OCI-LY1 (cell line): ENCODE data around the gene MDM4.

Source experiments
- H2AFZ ChIP-seq: fragments of 200-600 bp; sonication (generic), shearing (Covaris generic); 2 replicates; pipeline ENCODE4 v1.6.0; 2014; ENCODE audit warnings: antibody characterized with exemption, mild to moderate bottlenecking, low read length
- H3F3A ChIP-seq: fragments of 200-600 bp; sonication (generic), shearing (Covaris generic); 2 replicates; pipeline ENCODE4 v1.6.0; 2014; ENCODE audit warnings: mild to moderate bottlenecking, antibody characterized with exemption, low read length, moderate library complexity; ENCODE audit not compliant: insufficient read depth
- H3K27ac ChIP-seq: fragments of 200-600 bp; sonication (generic); 2 replicates; pipeline ENCODE4 v1.5.1; 2014; ENCODE audit warnings: low read length, mixed run types, mild to moderate bottlenecking, low read depth; ENCODE audit not compliant: poor library complexity, severe bottlenecking
- H3K27me3 ChIP-seq: fragments of 200-600 bp; sonication (generic); 2 replicates; pipeline ENCODE4 v1.6.0; 2014; ENCODE audit warnings: antibody characterized with exemption, mild to moderate bottlenecking, low read length, moderate library complexity; ENCODE audit not compliant: insufficient read depth
- H3K36me3 ChIP-seq: fragments of 200-600 bp; sonication (generic); 2 replicates; pipeline ENCODE4 v1.6.1; 2014; ENCODE audit warnings: mild to moderate bottlenecking, antibody characterized with exemption, low read length, moderate library complexity, mixed read lengths; ENCODE audit not compliant: insufficient read depth
- H3K4me1 ChIP-seq: fragments of 200-600 bp; sonication (generic); 2 replicates; pipeline ENCODE4 v1.5.1; 2014; ENCODE audit warnings: mild to moderate bottlenecking, low read length, moderate library complexity; ENCODE audit not compliant: insufficient read depth, severe bottlenecking
- H3K4me2 ChIP-seq: fragments of 200-600 bp; sonication (generic), shearing (Covaris generic); 2 replicates; pipeline ENCODE4 v1.6.1; 2014; ENCODE audit warnings: low read length
- H3K4me3 ChIP-seq: fragments of 200-600 bp; sonication (generic); 2 replicates; pipeline ENCODE4 v1.5.1; 2014; ENCODE audit warnings: low read length, low read depth, mild to moderate bottlenecking, mixed read lengths; ENCODE audit not compliant: poor library complexity, severe bottlenecking
- H3K79me2 ChIP-seq: fragments of 200-600 bp; shearing (Covaris generic); 2 replicates; pipeline ENCODE4 v1.6.1; 2016; ENCODE audit warnings: mixed run types, low read length, mixed read lengths; ENCODE audit not compliant: insufficient read depth
- H3K9ac ChIP-seq: fragments of 200-600 bp; sonication (generic), shearing (Covaris generic); 2 replicates; pipeline ENCODE4 v1.6.1; 2014; ENCODE audit warnings: mild to moderate bottlenecking, low read length, mixed read lengths
- H3K9me2 ChIP-seq: fragments of 200-600 bp; sonication (generic), shearing (Covaris generic); 2 replicates; pipeline ENCODE4 v1.6.1; 2014; ENCODE audit warnings: low read depth, mild to moderate bottlenecking, low read length, mixed read lengths
- H3K9me3 ChIP-seq: fragments of 200-600 bp; shearing (Covaris generic); 2 replicates; pipeline ENCODE4 v1.6.1; 2014; ENCODE audit warnings: low read length, mixed read lengths
- H4K20me1 ChIP-seq: fragments of 200-600 bp; sonication (generic), shearing (Covaris generic); 2 replicates; pipeline ENCODE4 v1.6.0; 2016; ENCODE audit warnings: mild to moderate bottlenecking, low read length; ENCODE audit not compliant: insufficient read depth
- CTCF ChIP-seq: fragments of 200-600 bp; sonication (generic), shearing (Covaris generic); IDR thresholded peaks from 2 replicates; pipeline ENCODE4 v1.5.1; 2017; ENCODE audit warnings: mild to moderate bottlenecking, antibody characterized with exemption, low read length, moderate library complexity, mixed read lengths
- EZH2 ChIP-seq: fragments of 200-600 bp; sonication (generic), shearing (Covaris generic); IDR thresholded peaks from 2 replicates; pipeline ENCODE4 v1.8.0; 2017; ENCODE audit warnings: borderline replicate concordance, mixed run types, mild to moderate bottlenecking, antibody characterized with exemption, low read length, moderate library complexity, mixed read lengths

Gene MDM4

DNA sequence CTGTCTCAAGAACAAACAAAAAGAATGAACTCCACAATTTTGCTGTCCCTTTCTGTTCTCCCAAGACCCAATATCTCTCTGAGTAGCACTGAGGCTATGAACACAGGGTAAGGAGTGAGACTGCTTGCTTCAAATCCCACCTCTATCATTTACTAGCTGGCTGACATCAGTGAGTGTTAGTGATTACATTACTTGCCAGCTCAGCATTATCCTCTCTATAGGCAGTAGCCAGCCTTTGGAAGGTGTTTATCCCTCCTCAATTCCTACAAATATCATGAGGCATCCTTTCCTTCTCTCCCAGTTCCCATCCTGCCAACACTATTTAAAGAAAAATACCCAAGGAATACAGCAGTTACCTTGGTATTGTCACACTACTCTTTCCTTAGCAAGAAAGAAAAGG is 24.6 kb upstream of the MDM4 start:
- Histone ChIP-seq H3K4me2 (peak overlapping the region; percentile 92), H4K20me1 (no peaks in the 10 kb centered on the region)

GRCh38 chr1:204493145-204493983 is 22.8 kb upstream of the MDM4 start:
- no peak overlapping the region for H2AFZ ChIP-seq
- peaks cover 28% of the 10 kb centered on the region; the same call in 1 of the 2 replicates for H3K36me3 ChIP-seq
- H3K4me3 ChIP-seq: peak overlapping the region; percentile 93
- H3K79me2 ChIP-seq: peaks cover 49% of the 10 kb centered on the region
- TF ChIP-seq EZH2: no peak
- H3K27me3 ChIP-seq: no peaks in the 10 kb centered on the region
- peak overlapping the region; percentile 99 for H3K27ac ChIP-seq
- peaks cover 8% of the 10 kb centered on the region for H3F3A ChIP-seq
- H3K9ac ChIP-seq: peak overlapping the region; percentile 93
- no peaks in the 10 kb centered on the region for H3K9me2 ChIP-seq
- H3K4me2 ChIP-seq: peak overlapping the region; percentile 92
- H3K9me3 ChIP-seq: no peaks in the 10 kb centered on the region
- H3K4me1 ChIP-seq: peaks cover 67% of the 10 kb centered on the region
- no peaks in the 10 kb centered on the region for H4K20me1 ChIP-seq

More for the DNA sequence above, 24.6 kb upstream of the MDM4 start:
- Histone ChIP-seq H3K27me3 (no peaks in the 10 kb centered on the region), H3K9ac (peak overlapping the region; percentile 93; the same call in 1 of the 2 replicates), H3K4me1 (peaks cover 50% of the 10 kb centered on the region), H3K9me3 (no peaks in the 10 kb centered on the region), H3K79me2 (peaks cover 67% of the 10 kb centered on the region), H3K27ac (no peak overlapping the region), H3F3A (peaks cover 8% of the 10 kb centered on the region), H3K4me3 (peak overlapping the region; percentile 93), H2AFZ (no peak overlapping the region), H3K36me3 (peaks cover 45% of the 10 kb centered on the region), H3K9me2 (no peaks in the 10 kb centered on the region)
- TF ChIP-seq CTCF (no peak), EZH2 (no peak)

DNA sequence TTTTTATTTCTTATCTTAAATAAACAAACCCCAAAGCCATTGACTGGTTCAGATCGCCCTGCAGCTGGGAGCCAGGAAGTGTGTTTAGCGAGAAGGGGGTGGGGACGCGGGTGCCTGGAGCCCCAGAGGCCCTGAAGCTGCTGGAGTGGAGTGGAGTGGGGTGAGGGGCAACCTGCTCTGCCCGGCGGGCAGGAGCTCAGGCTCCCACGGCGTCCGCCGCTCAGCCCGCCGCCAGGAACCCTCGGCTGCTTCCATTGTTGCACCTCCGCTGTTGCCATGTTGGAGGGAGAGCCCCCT is 22.3 kb upstream of the MDM4 start:
- peaks cover 44% of the 10 kb centered on the region for H3K79me2 ChIP-seq
- H3K36me3 ChIP-seq: peaks cover 22% of the 10 kb centered on the region; the same call in 1 of the 2 replicates
- H3K4me3 ChIP-seq: peak overlapping the region; percentile 93
- H3K4me1 ChIP-seq: peaks cover 72% of the 10 kb centered on the region
- no peaks in the 10 kb centered on the region for H3K9me3 ChIP-seq
- no peaks in the 10 kb centered on the region for H3K27me3 ChIP-seq
- peaks cover 8% of the 10 kb centered on the region for H3F3A ChIP-seq
- TF ChIP-seq CTCF (no peak), EZH2 (no peak)
- H3K9ac ChIP-seq: peak overlapping the region; percentile 93
- peak overlapping the region; percentile 92 for H3K4me2 ChIP-seq
- H4K20me1 ChIP-seq: no peaks in the 10 kb centered on the region
- H3K27ac ChIP-seq: peak overlapping the region; percentile 99
- no peak overlapping the region for H2AFZ ChIP-seq
- H3K9me2 ChIP-seq: no peaks in the 10 kb centered on the region
